Measurements from ENCODE around the gene ASTN2. TPM values are rescaled to one million over a fixed set of nuclear protein-coding genes. Genes with fewer than 3 reads are reported as not detected.

ASTN2 gene
- total RNA-seq, 1 experiment from 2014 or later = 4.8 TPM

DNA sequence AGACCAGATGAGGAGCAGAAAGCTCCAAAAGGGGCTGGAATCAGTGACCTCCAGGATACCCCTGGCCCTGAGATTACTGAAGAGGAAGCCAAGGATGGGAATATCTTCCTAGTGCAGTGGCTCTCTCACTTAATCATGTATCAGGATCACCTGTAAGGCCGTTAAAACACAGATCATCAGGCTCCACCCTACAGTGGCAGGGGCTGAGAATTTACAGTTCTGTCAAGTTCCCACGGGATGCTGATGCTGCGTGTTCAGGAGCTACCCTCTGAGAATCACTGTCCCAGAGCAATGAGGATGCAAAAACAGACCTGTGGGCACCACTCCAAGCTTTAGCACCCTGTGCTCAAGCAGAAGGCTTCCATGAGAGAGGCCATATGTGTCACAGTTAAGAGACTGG is 291.9 kb downstream of the ASTN2 start:
- Histone ChIP-seq H3K4me3 (replicated peaks in 1 of 2; ENCODE audit: low read depth in 1 of 2, low read length in 2 of 2) (no peak overlapping the region), H3K36me3 (ENCODE audit: control insufficient read depth in 1 of 2, insufficient read depth in 2 of 2, low read length in 2 of 2) (no peaks in the 10 kb centered on the region), H3K27me3 (ENCODE audit: insufficient read depth, low read length) (no peaks in the 10 kb centered on the region), H4K20me1 (ENCODE audit: insufficient read depth) (no peaks in the 10 kb centered on the region), H3K9me3 (ENCODE audit: control insufficient read depth in 1 of 2, insufficient read depth in 1 of 2, low read depth in 1 of 2, low read length in 2 of 2) (no peaks in the 10 kb centered on the region), H3K4me2 (ENCODE audit: low read length) (no peak overlapping the region), H3K9ac (ENCODE audit: low read length) (no peak overlapping the region), H3K27ac (ENCODE audit: low read depth, low read length) (no peak overlapping the region), H3K9me2 (ENCODE audit: insufficient read depth) (no peaks in the 10 kb centered on the region), H2AFZ (ENCODE audit: low read depth, low read length, poor library complexity, severe bottlenecking) (no peak overlapping the region), H3K4me1 (ENCODE audit: control insufficient read depth in 1 of 2, insufficient read depth in 2 of 2, low read length in 2 of 2) (no peaks in the 10 kb centered on the region), H3K79me2 (ENCODE audit: insufficient read depth, low read length) (no peaks in the 10 kb centered on the region)
- no peak for DNase-seq (ENCODE audit: low read depth, low spot score)
- intact Hi-C loops (cut with micrococcal nuclease) = no loop called here
- POLR2A ChIA-PET = no interaction called here
- ATAC-seq = no peak
- no TSS peak for BruUV-seq (replicated peaks)
- TF ChIP-seq EGR1 (IDR thresholded peaks at IDR 0.05; ENCODE audit: low read depth) (no peak), FOSL1 (IDR thresholded peaks at IDR 0.05; ENCODE audit: low read depth) (no peak)
- TF ChIP-seq, protein P1, sequence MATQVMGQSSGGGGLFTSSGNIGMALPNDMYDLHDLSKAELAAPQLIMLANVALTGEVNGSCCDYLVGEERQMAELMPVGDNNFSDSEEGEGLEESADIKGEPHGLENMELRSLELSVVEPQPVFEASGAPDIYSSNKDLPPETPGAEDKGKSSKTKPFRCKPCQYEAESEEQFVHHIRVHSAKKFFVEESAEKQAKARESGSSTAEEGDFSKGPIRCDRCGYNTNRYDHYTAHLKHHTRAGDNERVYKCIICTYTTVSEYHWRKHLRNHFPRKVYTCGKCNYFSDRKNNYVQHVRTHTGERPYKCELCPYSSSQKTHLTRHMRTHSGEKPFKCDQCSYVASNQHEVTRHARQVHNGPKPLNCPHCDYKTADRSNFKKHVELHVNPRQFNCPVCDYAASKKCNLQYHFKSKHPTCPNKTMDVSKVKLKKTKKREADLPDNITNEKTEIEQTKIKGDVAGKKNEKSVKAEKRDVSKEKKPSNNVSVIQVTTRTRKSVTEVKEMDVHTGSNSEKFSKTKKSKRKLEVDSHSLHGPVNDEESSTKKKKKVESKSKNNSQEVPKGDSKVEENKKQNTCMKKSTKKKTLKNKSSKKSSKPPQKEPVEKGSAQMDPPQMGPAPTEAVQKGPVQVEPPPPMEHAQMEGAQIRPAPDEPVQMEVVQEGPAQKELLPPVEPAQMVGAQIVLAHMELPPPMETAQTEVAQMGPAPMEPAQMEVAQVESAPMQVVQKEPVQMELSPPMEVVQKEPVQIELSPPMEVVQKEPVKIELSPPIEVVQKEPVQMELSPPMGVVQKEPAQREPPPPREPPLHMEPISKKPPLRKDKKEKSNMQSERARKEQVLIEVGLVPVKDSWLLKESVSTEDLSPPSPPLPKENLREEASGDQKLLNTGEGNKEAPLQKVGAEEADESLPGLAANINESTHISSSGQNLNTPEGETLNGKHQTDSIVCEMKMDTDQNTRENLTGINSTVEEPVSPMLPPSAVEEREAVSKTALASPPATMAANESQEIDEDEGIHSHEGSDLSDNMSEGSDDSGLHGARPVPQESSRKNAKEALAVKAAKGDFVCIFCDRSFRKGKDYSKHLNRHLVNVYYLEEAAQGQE (IDR thresholded peaks at IDR 0.05; ENCODE audit: low read depth) = no peak
- TF ChIP-seq, protein P2, sequence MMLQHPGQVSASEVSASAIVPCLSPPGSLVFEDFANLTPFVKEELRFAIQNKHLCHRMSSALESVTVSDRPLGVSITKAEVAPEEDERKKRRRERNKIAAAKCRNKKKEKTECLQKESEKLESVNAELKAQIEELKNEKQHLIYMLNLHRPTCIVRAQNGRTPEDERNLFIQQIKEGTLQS (IDR thresholded peaks at IDR 0.05) = no peak
- RAD21 ChIA-PET (ENCODE audit: low non-redundant PET in 1 of 2, low total read pairs in 2 of 2, uncharacterized antibody in 2 of 2, unreplicated experiment in 2 of 2) = no interaction called here
- CTCF ChIA-PET = no interaction called here

DNA sequence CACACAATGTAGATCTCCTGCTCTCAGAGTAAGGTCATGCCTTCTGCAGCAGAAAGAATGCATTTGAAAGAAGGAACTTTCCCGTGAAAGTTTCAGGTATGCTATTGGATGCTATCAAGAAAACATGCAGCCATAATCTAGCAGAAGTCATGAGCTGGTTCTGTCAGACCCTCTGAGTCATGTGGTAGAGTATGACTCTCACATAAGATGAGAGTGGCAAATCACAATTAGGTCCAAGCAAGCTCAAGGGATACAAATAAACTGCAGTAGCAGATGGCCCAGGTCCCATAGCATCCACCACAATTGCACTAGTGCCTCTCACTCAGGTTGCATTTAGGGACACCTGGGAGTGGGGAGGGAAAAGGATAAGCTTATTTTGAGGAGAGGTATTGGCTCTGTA is 292.8 kb downstream of the ASTN2 start:
- Histone ChIP-seq H3K9me3 (ENCODE audit: control insufficient read depth in 1 of 2, insufficient read depth in 1 of 2, low read depth in 1 of 2, low read length in 2 of 2) (no peaks in the 10 kb centered on the region), H3K4me2 (ENCODE audit: low read length) (no peak overlapping the region), H3K27me3 (ENCODE audit: insufficient read depth, low read length) (no peaks in the 10 kb centered on the region), H3K4me3 (replicated peaks in 1 of 2; ENCODE audit: low read depth in 1 of 2, low read length in 2 of 2) (no peak overlapping the region), H3K9ac (ENCODE audit: low read length) (no peak overlapping the region), H2AFZ (ENCODE audit: low read depth, low read length, poor library complexity, severe bottlenecking) (no peak overlapping the region), H3K4me1 (ENCODE audit: control insufficient read depth in 1 of 2, insufficient read depth in 2 of 2, low read length in 2 of 2) (no peaks in the 10 kb centered on the region), H3K36me3 (ENCODE audit: control insufficient read depth in 1 of 2, insufficient read depth in 2 of 2, low read length in 2 of 2) (no peaks in the 10 kb centered on the region), H4K20me1 (ENCODE audit: insufficient read depth) (no peaks in the 10 kb centered on the region), H3K79me2 (ENCODE audit: insufficient read depth, low read length) (no peaks in the 10 kb centered on the region), H3K9me2 (ENCODE audit: insufficient read depth) (no peaks in the 10 kb centered on the region), H3K27ac (ENCODE audit: low read depth, low read length) (no peak overlapping the region)
- intact Hi-C loops (cut with micrococcal nuclease) = no loop called here
- ChIA-PET POLR2A (no interaction called here), CTCF (no interaction called here), RAD21 (ENCODE audit: low non-redundant PET in 1 of 2, low total read pairs in 2 of 2, uncharacterized antibody in 2 of 2, unreplicated experiment in 2 of 2) (no interaction called here)
- ATAC-seq (no peak), DNase-seq (ENCODE audit: low read depth, low spot score) (no peak)
- TF ChIP-seq ZNF274 (IDR thresholded peaks at IDR 0.05; ENCODE audit: low read depth, low read length) (no peak), CEBPB (IDR thresholded peaks at IDR 0.05; ENCODE audit: low read depth) (no peak), EZH2 (IDR thresholded peaks at IDR 0.05) (no peak), RAD21 (IDR thresholded peaks at IDR 0.05; ENCODE audit: low read depth) (no peak), CBX3 (IDR thresholded peaks at IDR 0.05; ENCODE audit: low read depth) (no peak), SIN3A (IDR thresholded peaks at IDR 0.05; ENCODE audit: low read depth) (no peak), ELF1 (IDR thresholded peaks at IDR 0.05; ENCODE audit: borderline replicate concordance, low read depth) (no peak)
- BruUV-seq (replicated peaks) = no TSS peak
